ENCODE data around the gene DCAF6.

Gene DCAF6

GRCh38 chr1:168099337-168099801 is 162.9 kb downstream of the DCAF6 start:
- Histone ChIP-seq H3K4me3 (ENCODE audit: low read depth in 1 of 2, low read length in 2 of 2) (no peak overlapping the region), H3K9me3 (ENCODE audit: insufficient read depth, low read length, severe bottlenecking) (no peaks in the 10 kb centered on the region), H3K9ac (ENCODE audit: low read depth, low read length) (no peak overlapping the region), H2AFZ (ENCODE audit: low read depth, low read length) (no peak overlapping the region), H3K27ac (ENCODE audit: low read length) (no peak overlapping the region), H3K79me2 (ENCODE audit: insufficient read depth, low read length) (no peaks in the 10 kb centered on the region), H3K27me3 (ENCODE audit: insufficient read depth, low read length, poor library complexity) (no peaks in the 10 kb centered on the region), H3K4me1 (ENCODE audit: insufficient read depth, low read length) (no peaks in the 10 kb centered on the region), H3K4me2 (ENCODE audit: insufficient read depth, low read length) (no peak overlapping the region), H4K20me1 (ENCODE audit: insufficient read depth, low read length) (0 out of 2 replicates have a peak, but pooled peaks cover 3% of the 10 kb centered on the region), H3K36me3 (ENCODE audit: insufficient read depth, low read length) (peaks cover 26% of the 10 kb centered on the region; the same call in 1 of the 2 replicates)
- no peak for TF ChIP-seq CTCF (IDR thresholded peaks at IDR 0.05; ENCODE audit: borderline replicate concordance, extremely low read depth, low read length, poor library complexity, severe bottlenecking)
- TF ChIP-seq EZH2 (IDR thresholded peaks at IDR 0.05; ENCODE audit: borderline replicate concordance, low read depth, low read length, severe bottlenecking): no peak
- ATAC-seq (ENCODE audit: insufficient read depth, low read depth): no peak
- no peak for DNase-seq

GRCh38 chr1:168100315-168101002 is 164.0 kb downstream of the DCAF6 start:
- H3K4me2 ChIP-seq (ENCODE audit: insufficient read depth, low read length): no peak overlapping the region
- no peaks in the 10 kb centered on the region for H3K79me2 ChIP-seq (ENCODE audit: insufficient read depth, low read length)
- TF ChIP-seq CTCF (IDR thresholded peaks at IDR 0.05; ENCODE audit: borderline replicate concordance, extremely low read depth, low read length, poor library complexity, severe bottlenecking) (no peak), EZH2 (IDR thresholded peaks at IDR 0.05; ENCODE audit: borderline replicate concordance, low read depth, low read length, severe bottlenecking) (no peak)
- H3K4me1 ChIP-seq (ENCODE audit: insufficient read depth, low read length): no peaks in the 10 kb centered on the region
- ATAC-seq (ENCODE audit: insufficient read depth, low read depth): no peak
- H3K4me3 ChIP-seq (ENCODE audit: low read depth in 1 of 2, low read length in 2 of 2): no peak overlapping the region
- no peak overlapping the region for H3K27ac ChIP-seq (ENCODE audit: low read length)
- no peak overlapping the region for H3K9ac ChIP-seq (ENCODE audit: low read depth, low read length)
- no peaks in the 10 kb centered on the region for H3K9me3 ChIP-seq (ENCODE audit: insufficient read depth, low read length, severe bottlenecking)
- H3K27me3 ChIP-seq (ENCODE audit: insufficient read depth, low read length, poor library complexity): no peaks in the 10 kb centered on the region
- peaks cover 26% of the 10 kb centered on the region; the same call in 1 of the 2 replicates for H3K36me3 ChIP-seq (ENCODE audit: insufficient read depth, low read length)
- no peak for DNase-seq
- H2AFZ ChIP-seq (ENCODE audit: low read depth, low read length): no peak overlapping the region
- 0 out of 2 replicates have a peak, but pooled peaks cover 3% of the 10 kb centered on the region for H4K20me1 ChIP-seq (ENCODE audit: insufficient read depth, low read length)

GRCh38 chr1:168101336-168101735 is 164.9 kb downstream of the DCAF6 start:
- no peaks in the 10 kb centered on the region for H3K4me1 ChIP-seq (ENCODE audit: insufficient read depth, low read length)
- ATAC-seq (ENCODE audit: insufficient read depth, low read depth): no peak
- H3K4me3 ChIP-seq (ENCODE audit: low read depth in 1 of 2, low read length in 2 of 2): no peak overlapping the region
- 0 out of 2 replicates have a peak, but pooled peaks cover 3% of the 10 kb centered on the region for H4K20me1 ChIP-seq (ENCODE audit: insufficient read depth, low read length)
- TF ChIP-seq EZH2 (IDR thresholded peaks at IDR 0.05; ENCODE audit: borderline replicate concordance, low read depth, low read length, severe bottlenecking) (no peak), CTCF (IDR thresholded peaks at IDR 0.05; ENCODE audit: borderline replicate concordance, extremely low read depth, low read length, poor library complexity, severe bottlenecking) (no peak)
- H3K36me3 ChIP-seq (ENCODE audit: insufficient read depth, low read length): peaks cover 23% of the 10 kb centered on the region; the same call in 1 of the 2 replicates
- H3K9ac ChIP-seq (ENCODE audit: low read depth, low read length): no peak overlapping the region
- no peak overlapping the region for H3K27ac ChIP-seq (ENCODE audit: low read length)
- no peaks in the 10 kb centered on the region for H3K9me3 ChIP-seq (ENCODE audit: insufficient read depth, low read length, severe bottlenecking)
- no peaks in the 10 kb centered on the region for H3K79me2 ChIP-seq (ENCODE audit: insufficient read depth, low read length)
- no peaks in the 10 kb centered on the region for H3K27me3 ChIP-seq (ENCODE audit: insufficient read depth, low read length, poor library complexity)
- H2AFZ ChIP-seq (ENCODE audit: low read depth, low read length): no peak overlapping the region
- no peak for DNase-seq
- no peak overlapping the region for H3K4me2 ChIP-seq (ENCODE audit: insufficient read depth, low read length)
